ENCODE data around the gene LRSAM1.

LRSAM1 gene

DNA sequence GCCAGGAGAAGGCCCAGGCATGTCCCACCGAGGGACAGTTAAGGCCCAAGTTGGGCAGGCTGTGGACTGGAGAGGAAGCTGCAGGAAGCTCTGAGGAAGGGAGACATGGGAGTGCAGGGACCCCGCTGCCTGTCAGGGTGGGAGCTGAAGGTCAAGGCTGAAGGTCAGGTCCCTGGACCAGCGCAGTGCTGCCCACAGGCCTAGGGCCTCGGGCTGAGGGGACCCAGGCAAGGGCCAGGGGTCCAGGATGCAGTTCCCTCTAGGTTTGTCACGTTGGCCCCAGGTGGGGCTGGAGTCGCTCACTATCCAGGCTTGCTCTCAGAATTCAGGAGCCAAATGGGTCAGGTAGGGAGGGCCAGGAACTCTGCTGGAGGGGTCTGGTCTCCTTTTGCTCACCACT, 84.1 kb downstream of the LRSAM1 start:
- no peak for DNase-seq (ENCODE audit: low read depth in 2 of 2)

DNA sequence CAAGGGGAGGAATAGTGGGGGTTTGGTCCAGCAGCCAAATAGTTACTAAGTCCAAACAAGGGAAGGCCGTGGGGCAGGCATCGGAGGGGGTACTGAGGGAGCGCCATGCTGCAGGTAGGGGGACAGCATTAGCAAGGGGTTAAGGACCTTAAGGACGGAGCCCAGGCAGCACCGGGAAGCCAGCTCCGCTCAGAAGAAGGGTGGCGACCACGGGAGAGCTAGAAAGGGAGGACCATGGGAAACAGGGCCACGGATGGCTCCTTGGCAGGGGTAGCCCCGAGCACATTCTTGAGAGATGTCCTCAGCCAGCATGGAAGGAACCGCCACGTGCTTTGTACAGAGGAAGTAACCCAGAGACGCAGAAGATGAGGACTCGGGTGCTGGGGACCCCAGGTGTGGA, 84.5 kb downstream of the LRSAM1 start:
- DNase-seq (ENCODE audit: low read depth in 2 of 2): no peak

DNA sequence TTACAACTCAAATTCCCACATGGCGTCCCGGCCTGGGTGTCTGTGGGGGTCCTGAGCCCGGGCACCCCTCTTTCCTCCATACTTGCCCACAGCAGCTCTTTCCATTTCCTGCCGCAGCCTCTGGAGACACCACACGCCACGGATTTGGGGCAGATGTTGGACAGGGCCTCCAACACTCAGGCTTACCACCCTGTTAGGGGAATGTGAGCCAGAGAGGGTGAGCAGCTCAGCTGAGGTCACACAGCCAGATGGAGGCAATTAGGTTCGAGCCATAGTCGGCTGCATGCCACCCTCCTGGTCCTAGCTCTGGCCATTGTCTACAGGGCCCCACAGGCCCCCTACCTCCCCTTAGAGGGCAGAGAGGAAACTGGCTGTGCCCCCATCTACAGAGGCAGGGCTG, 85.2 kb downstream of the LRSAM1 start:
- DNase-seq (ENCODE audit: low read depth in 2 of 2): no peak

DNA sequence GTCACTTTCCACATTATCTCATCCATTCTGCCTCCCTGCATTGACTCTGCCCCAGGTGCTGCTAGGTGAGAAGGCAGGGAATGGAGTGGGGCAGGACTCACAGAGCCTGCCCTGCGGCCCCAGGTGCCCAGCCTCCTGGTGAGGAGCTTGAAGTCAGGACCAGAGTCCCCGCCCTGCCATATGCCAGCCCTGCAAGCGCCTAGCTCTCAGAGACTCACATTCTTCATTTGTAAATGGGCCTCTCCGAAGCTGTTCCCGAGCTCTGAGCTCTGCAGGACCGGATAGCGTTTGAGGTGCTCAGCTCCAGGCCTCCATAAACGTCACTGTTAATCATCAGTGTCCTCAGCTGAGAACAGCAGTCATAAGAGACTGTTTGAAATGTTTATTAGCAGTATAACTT, 85.7 kb downstream of the LRSAM1 start:
- no peak for DNase-seq (ENCODE audit: low read depth in 2 of 2)

DNA sequence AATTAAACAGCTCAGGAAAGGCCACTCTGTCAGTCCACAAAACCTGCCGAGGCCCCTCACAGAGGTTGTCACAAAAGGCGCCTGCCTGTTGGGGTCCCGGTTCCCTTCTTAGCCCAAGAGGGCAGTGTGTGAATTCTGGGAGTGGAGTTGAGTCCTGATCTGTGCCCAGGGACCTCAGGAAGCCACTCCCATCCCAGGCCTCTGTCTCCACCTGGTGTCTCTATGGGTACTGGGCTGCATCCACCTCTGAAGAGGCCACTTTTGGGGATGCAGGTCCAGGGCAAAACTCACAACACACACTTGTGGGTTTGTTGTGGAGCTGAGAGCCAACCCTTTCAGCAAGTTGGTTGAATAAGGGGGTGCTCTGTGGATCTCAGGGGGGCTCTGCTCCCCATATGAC, 86.5 kb downstream of the LRSAM1 start:
- no peak for DNase-seq (ENCODE audit: low read depth in 2 of 2)

DNA sequence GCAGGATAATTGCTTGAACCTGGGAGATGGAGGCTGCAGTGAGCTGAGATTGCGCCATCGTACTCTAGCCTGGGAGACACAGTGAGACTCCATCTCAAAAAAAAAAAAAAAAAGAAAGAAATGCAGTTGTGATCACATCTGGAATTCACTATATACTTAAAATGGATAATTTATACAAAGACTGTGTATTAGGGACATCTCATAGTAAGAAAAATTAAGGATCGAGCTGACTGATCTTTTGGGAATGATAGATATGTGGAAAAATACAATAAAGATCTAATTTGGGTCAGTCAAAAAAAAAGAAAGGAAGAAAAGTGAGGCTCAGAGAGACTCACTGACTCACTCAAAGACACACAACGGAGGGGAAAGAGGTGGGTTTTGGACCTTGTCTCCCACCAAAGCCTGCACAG, 87.5 kb downstream of the LRSAM1 start:
- DNase-seq (ENCODE audit: low read depth in 2 of 2): no peak

DNA sequence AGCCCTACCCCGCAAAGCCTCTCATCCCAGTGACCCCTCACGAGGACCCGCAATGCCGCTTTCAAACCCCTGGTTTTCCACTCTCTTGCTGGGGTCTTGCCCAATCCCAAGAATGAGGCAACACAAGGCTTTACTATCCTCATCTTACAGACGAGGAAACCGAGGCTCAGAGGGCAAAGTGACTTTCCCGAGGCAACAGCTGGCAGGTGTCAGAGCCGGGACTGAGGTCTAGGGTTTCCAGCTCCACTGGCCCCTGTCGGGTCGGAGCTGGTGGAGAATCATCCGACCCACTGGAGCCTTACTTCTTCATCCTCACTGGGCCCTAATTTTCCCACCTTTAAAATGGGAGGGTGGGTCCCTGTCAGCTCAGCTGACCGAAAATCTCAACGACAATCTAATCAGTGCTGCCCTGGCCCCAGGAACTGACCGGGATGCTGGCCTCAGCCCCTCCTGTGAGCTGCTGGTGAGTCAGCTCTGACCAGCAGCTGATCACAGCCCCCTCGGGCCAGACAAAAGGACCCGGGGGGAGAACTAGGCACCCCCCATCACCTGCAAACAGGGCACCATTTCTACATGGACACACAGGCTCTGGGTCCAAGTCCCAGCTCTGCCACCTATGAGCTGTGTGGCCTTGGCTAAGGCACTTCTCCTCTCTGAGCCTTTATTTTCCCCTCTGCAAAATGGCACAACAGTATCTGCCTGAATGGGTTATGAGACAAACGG, 88.1 kb downstream of the LRSAM1 start:
- no peak for DNase-seq (ENCODE audit: low read depth in 2 of 2)

DNA sequence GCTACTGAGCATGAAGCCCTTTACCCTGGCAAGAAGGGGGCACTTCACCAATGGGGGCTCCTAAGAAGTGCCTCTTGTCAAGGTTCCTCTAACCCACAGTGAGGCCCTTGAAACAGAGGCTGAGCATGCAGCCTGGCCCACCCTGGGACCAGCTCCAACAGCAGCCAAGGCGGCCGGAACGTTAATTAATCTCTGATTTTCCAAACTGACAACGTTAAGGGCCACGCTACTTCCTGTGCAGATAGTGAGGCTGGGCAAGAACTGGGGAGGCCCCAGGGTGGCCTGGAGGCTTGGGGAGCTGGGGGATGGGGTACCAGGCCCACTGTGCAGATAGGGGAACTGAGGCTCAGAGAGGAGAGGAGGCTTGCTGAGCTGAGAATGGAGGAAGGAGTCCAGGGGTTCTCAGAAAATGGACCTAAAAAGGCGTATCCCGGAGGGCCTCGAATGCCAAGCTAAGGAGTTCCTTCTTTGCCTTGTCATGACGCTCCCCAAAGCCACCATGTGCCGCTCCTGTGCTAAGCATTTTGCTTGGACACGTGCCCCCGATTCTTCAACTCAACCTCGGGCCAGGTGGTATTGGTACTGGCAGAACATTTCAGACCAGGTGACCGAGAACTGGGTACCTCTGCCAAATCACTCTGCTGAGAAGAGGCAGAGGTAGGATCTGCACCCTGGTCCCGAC, 88.8 kb downstream of the LRSAM1 start:
- DNase-seq (ENCODE audit: low read depth in 2 of 2): no peak

DNA sequence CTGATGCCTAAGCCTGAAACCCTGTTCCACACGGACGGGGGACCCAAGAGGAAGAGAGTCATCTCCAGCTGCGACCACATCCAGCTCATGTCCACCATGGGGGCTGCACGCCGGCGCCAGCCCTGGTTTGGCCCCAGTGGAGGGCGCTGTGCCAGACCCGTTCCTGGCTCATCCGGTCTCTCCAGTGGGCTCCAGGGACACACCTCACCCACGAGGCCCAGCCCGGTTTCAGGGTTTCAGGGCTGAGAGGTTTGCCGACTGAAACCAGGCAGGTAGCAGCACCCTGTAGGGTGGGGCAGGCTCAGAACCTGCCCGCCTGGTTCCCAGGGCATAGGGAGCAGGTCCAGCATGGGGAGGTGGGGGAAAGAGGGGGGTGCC, 89.3 kb downstream of the LRSAM1 start:
- no peak for DNase-seq (ENCODE audit: low read depth in 2 of 2)

DNA sequence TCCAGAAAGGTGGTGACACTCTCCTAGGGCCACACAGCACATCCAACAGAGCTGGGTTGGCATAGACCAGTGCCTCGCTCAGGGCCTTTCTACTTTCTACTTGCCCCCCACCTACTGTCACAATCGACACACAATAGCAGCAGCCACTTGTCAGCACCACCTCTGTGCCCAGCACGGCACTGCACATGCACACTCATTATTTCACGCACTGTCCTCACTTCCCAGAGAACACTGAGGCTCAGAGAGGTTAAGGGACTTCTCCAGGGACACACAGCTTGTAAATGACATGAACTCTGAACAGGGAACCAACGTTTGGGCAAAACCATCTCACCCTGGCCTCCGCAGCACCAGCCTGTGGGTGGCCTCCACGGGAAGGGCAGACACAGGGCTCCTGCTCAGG, 89.9 kb downstream of the LRSAM1 start:
- DNase-seq (ENCODE audit: low read depth in 2 of 2): no peak

DNA sequence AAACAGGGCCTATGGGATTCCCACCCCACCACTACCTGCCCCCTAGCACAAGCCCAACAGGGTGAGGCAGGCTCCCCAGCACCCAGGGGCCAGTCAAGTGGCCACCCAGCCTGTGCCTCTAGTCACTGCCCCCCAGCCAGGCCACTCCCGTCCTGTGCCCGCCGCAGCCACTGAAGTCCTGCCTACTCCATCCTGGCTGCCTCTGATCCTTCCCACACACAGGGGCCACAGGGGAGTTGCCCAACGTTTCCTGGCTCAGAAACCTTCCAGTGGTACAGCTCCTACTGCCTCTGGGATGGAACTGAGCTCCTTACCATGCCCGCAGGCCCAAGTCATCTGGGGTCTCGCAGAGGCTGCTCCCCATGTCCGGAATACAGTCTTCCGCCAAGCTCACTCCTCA, 90.6 kb downstream of the LRSAM1 start:
- no peak for DNase-seq (ENCODE audit: low read depth in 2 of 2)

DNA sequence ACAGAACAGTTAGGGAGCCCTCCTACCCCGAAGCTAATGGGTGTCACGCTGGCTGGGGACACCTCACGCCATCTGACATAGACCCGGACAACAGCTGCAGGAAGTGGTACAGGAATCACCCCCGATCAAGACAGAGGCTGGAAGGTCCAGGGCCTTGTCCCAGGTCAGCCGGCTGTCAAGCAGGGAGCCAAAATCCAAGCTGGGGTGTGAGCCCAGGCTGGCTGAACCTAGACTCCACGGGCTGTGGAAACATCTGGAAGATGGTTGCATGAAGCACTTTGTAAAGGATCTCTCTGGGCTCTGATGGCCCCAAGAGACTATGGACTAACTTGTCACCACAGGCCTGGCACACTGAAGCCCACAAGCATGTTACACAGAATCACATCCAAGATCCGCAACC, 91.9 kb downstream of the LRSAM1 start:
- DNase-seq (ENCODE audit: low read depth in 2 of 2): no peak

DNA sequence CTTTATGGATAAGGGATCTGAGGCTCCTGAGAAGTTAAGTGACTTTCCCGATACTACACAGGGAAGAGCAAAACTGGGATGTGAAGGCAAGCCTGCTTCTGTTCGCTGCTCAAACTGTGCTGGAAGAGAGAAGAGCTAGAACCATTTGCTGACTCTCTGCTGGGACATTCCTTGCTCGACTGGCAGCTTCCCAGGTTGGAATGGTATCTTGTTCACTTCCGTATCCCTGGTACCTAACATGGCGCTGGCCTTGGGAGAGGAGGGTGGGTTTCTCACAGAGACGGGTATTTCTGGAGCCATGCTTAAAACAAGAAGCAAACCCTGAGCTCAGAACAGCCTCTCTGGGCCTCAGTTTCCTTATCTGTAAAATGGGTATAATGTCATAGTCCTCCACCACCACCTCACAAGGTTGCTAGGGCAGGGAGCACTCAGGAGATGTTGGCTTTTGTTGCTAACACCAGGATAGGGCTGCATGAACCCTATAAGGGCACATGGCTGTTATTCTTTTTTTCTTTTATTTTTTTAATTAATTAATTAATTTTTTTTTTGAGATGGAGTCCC, 92.7 kb downstream of the LRSAM1 start:
- DNase-seq (ENCODE audit: low read depth in 2 of 2): no peak

DNA sequence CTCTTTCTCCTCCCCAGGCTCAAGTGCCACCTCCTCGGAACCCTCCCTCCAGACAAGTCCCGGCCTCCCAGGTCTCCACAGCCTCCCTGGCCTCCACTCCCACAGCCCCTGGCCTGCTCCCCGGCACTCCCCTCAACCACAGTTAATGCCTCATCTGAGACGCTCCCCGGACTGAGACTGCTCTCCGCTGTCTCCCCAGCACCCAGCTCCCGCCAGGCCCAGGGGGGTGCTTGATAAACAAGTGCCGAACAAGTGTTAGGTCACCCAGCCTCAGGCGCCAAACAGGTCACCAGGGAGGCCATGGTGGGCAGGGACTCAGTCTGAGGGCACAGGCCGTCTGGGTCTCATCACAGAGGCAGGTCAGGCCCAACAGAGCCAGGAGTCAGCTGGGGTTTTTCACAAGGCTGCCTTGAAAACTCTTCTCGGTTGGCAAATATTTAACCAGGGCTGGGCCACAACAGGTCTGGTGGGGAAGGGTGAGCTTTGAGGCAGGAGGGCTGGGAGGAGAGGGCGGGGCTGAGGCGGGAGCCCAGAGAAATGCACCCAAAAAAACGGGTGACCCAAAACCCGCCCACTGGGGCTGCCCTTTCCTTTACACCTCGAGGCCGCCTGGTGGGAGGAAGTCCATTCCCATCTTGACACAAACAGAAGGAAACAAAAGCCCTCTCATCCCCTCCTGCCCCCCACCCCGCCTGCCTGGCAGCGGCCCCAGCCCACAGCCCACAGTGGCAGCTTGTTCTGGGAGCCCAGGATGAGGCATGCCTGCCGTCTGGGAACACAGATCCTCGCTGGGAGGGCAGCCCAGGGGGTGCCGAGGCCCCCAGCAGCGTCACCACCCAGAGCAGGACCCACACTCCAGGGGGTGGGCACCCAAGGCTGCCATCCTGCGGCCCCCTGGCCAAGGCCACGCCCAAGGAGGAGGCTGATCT, 94.2 kb downstream of the LRSAM1 start:
- no peak for DNase-seq (ENCODE audit: low read depth in 2 of 2)

DNA sequence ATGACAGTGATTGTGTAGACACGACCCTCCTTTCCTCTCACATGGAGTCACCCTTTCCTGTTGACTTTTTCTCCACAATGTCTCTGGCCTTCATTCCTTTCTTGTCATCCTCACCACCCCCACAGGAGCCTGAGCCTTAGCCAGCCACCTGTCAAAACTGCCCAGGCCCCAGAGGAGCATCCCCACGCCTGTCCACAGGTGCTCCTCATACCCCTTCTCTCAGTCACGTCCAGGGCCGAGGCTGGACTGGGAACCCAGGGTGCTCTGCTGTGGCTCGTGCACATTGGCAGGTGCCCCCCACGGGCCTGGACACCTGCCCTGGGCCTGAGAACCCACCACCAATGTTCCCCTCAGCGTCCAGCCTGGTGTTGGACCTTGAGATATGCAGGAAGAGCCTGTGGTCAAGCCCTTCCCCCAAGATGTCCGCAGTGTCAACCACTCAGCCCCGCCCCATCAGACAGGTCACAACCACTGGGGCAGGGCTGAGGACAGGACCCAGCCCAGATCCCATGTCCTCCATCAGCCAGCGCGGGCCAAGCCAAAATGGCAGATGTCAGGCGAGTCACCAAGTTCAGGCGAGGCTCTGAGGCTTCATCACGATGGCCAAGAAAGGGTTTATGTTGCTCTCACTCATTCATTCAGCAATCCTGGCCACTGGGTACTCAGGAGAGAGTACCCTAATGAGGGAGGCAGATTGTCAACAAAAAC, 95.0 kb downstream of the LRSAM1 start:
- DNase-seq (ENCODE audit: low read depth in 2 of 2): no peak

DNA sequence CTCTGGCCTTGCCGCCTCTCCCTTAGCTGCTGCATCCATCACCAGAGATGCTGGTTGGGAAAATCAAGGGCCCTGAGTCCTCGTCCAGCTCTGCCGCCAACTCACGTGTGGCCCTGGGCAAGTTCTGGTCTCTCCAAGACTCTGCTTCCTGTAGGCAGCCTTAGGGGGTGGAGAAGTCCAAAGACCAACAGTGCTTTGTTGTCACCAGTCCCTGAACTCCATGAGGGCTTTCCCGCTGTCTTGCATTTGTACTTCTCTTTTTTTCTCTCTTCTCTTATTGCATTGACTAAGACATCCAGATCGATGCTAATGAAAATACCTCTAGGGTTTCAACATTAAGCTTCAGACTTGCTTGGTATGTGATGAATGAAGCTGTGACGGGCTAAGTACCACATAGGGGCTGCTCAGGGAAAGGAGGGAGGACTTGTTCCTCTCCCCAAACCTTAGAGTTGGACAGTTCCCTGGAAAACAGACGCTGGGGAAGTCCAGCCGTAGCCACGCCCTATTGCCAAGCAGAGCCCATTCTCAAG, 97.1 kb downstream of the LRSAM1 start:
- DNase-seq (ENCODE audit: low read depth in 2 of 2): no peak

DNA sequence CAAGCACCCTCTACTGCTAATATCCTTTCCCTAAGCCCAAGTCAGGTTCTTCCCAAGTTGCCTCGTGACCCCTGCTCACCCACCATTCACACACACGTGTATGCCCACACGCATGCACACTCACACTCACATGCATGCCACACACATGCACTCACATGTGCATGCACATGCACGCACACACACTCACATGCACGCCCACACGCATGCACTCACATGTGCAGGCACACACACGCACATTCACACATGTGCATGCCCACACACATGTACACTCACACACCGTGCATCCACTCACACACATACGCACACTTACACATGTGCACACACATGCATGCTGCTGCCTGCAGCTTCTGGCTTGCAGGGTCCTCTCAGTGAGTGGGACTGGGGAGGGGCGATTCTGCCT, 97.9 kb downstream of the LRSAM1 start:
- no peak for DNase-seq (ENCODE audit: low read depth in 2 of 2)

DNA sequence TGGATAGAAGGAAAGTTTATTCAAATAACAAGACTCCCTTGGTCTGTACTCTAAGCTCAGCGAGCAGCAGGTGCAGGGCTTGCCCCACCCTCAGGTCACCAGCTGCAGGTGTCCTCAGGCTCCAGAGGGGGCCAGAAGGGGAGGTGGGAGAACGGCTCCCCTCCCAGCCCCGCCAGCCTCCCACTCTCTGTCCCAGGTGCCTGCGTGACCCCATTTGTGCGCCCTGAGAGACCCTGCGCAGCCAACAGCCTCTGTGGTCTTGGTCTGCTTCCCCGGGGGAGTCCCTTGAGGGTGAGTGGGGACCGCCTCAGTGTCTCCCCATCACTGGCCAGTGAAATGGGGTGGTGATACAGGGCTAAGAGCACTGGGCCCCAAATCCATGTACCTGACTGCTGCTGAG, 98.4 kb downstream of the LRSAM1 start:
- DNase-seq (ENCODE audit: low read depth in 2 of 2): no peak

DNA sequence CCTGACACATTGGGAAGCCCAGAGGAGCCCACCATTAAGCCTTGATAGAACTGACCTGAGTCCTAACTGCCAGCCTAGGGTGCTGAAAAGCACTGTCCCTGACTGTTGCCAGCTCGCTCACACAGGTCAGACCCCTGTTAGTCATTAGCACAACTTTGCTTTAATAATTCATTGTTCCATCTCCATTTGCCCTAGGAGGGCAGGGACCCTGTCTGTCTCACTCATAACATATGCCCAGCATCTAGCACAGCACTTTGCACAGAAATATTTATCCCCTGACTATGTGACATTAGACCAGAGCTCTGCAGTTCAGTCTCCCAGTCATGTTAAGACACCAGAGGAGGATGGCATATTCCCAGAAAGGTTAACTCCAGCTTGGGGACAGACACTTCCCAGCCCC, 99.0 kb downstream of the LRSAM1 start:
- no peak for DNase-seq (ENCODE audit: low read depth in 2 of 2)

DNA sequence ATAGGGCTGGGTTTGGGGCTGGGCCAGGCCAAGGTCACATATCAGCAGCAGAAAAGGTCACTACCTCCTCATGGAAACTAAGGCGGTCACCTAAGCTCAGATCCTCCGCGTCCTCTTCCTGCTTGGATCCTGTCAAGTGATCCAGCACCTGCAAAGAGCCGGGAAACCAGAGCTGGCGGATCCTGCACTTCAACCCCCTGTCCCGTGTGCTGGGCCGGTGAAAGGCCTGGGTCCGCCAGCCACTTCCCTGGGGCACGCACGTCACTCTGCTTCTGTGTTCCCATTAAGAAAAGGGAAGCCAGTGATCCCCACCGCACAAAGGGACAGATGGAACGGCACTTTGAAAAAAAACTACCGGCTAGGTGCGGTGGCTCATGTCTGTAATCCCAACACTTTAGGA, 99.4 kb downstream of the LRSAM1 start:
- DNase-seq (ENCODE audit: low read depth in 2 of 2): no peak
